Measurements from ENCODE around the gene NGLY1.

DNA sequence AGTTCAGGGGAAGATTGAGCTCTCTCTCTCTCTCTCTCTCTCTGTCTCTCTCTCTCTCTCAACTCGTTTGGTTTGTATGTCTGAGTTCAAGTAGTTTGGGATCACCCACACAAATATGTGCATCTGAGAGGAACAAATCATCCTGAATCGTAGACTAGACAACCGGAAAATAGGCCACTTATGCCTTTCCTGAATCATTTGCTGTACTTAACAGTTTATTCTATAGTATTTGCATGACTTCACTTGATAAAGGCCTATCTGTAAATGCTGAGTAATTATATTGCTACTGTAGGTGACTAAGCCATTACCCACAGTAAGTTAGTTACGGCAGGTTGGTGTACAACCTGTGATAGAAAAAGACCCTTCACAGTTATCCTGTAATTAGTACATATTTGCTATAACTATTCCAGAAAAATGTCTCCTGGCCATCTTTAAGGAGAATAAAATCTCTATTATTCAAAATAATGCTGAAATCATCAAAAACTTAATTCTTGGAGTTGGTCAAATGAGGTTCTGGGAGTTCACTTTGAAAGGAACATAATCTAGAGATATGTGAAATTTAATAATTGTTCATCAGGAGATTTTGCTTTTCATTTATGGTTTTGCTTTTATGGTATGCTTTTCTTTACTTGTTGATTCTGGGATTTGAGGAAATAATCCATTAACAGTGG lies 37.7 kb upstream of the NGLY1 start:
- TF ChIP-seq, protein P1, sequence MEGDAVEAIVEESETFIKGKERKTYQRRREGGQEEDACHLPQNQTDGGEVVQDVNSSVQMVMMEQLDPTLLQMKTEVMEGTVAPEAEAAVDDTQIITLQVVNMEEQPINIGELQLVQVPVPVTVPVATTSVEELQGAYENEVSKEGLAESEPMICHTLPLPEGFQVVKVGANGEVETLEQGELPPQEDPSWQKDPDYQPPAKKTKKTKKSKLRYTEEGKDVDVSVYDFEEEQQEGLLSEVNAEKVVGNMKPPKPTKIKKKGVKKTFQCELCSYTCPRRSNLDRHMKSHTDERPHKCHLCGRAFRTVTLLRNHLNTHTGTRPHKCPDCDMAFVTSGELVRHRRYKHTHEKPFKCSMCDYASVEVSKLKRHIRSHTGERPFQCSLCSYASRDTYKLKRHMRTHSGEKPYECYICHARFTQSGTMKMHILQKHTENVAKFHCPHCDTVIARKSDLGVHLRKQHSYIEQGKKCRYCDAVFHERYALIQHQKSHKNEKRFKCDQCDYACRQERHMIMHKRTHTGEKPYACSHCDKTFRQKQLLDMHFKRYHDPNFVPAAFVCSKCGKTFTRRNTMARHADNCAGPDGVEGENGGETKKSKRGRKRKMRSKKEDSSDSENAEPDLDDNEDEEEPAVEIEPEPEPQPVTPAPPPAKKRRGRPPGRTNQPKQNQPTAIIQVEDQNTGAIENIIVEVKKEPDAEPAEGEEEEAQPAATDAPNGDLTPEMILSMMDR (IDR thresholded peaks at IDR 0.05 in 4 of 5, conservative IDR thresholded peaks at IDR 0.05 in 1 of 5): no peak
- no peak for TF ChIP-seq POLR2A (IDR thresholded peaks at IDR 0.05)

All from gastrocnemius medialis (tissue), 4 donors.